ENCODE measurements around the gene PGLYRP2.

- no peak for TF ChIP-seq GABPB1 (CRISPR knock-in tag; IDR thresholded peaks at IDR 0.05)
- no peak for TF ChIP-seq TAF1 (IDR thresholded peaks at IDR 0.05; ENCODE audit: control insufficient read depth, extremely low read depth, insufficient read depth, low read length, severe bottlenecking)
- TF ChIP-seq BRD9 (IDR thresholded peaks at IDR 0.05; ENCODE audit: low read depth, partially characterized antibody) = no peak
- no peak for TF ChIP-seq CHD4 (IDR thresholded peaks at IDR 0.05; ENCODE audit: insufficient read depth, insufficient replicate concordance, low read depth, low read length, poor library complexity, severe bottlenecking)
- no peak for TF ChIP-seq RFX5 (IDR thresholded peaks at IDR 0.05; ENCODE audit: low read depth, low read length)
- TF ChIP-seq ZNF212 (CRISPR knock-in tag; IDR thresholded peaks at IDR 0.05) = no peak
- TF ChIP-seq FIP1L1 (IDR thresholded peaks at IDR 0.05; ENCODE audit: low read depth, low read length, poor library complexity, severe bottlenecking) = no peak
- TF ChIP-seq FOSL1 (tag; conservative IDR thresholded peaks at IDR 0.05) = no peak
- no peak for TF ChIP-seq ZNF232 (CRISPR knock-in tag; IDR thresholded peaks at IDR 0.05)
- TF ChIP-seq PREB (CRISPR knock-in tag; IDR thresholded peaks at IDR 0.05) = no peak
- no peak for TF ChIP-seq ERF (CRISPR knock-in tag; IDR thresholded peaks at IDR 0.05)
Measured at GRCh38 chr19:15519433-15519976, 40.2 kb upstream of the PGLYRP2 start.
